Cardiac septum (tissue), 1 donor: ENCODE data around the gene JARID2. TPM values are rescaled to one million over a fixed set of nuclear protein-coding genes. Genes with fewer than 3 reads are reported as not detected.

ENCODE experiments used
- DNase-seq: peaks from one replicate; pipeline ENCODE4 v3.0.0-alpha.2; 2020; ENCODE audit warnings: low spot score
- intact Hi-C: fragments of 100-400 bp; cut with DNase I; formaldehyde crosslinking; loops from one replicate; pipeline ENCODE4 v1.14.0; 2022
- total RNA-seq: library from RNA; stranded (reverse); fragmentation: NEBNext Ultra II Directional; extraction: Animal tissue kit (Norgen Biotek cat#: 25700); gene quantifications from one replicate; pipeline ENCODE4 v1.2.1, GENCODE V29; 2021
- donor health status: DM: no; HTN: no; CAD: no.

Gene JARID2
- total RNA-seq, 1 donor from 2014 or later = 4.5 TPM

- intact Hi-C loops = no loop called here
- no peak for DNase-seq
Observed at GRCh38 chr6:15342114-15342513, 96.2 kb downstream of the JARID2 start.

- intact Hi-C loops = no loop called here
- DNase-seq = no peak
Observed at GRCh38 chr6:15343490-15344191, 97.8 kb downstream of the JARID2 start.

- intact Hi-C loops = no loop called here
- no peak for DNase-seq
Observed at GRCh38 chr6:15344192-15344519, 98.3 kb downstream of the JARID2 start.

GRCh38 chr6:15344831-15345230 is 99.0 kb downstream of the JARID2 start:
- no peak for DNase-seq
- intact Hi-C loops = no loop called here

GRCh38 chr6:15346315-15346714 is 100.4 kb downstream of the JARID2 start:
- DNase-seq = no peak
- intact Hi-C loops = no loop called here

- intact Hi-C loops = no loop called here
Observed at GRCh38 chr6:15348528-15348927, 102.7 kb downstream of the JARID2 start.

GRCh38 chr6:15349379-15349778 is 103.5 kb downstream of the JARID2 start:
- intact Hi-C loops = no loop called here
- no peak for DNase-seq

More at GRCh38 chr6:15348528-15348927, 102.7 kb downstream of the JARID2 start:
- no peak for DNase-seq

GRCh38 chr6:15350386-15351083 is 104.7 kb downstream of the JARID2 start:
- DNase-seq = no peak
- intact Hi-C loops = no loop called here

GRCh38 chr6:15351631-15352030 is 105.8 kb downstream of the JARID2 start:
- no peak for DNase-seq
- intact Hi-C loops = no loop called here

- intact Hi-C loops = no loop called here
- DNase-seq = no peak
Observed at GRCh38 chr6:15352220-15352619, 106.4 kb downstream of the JARID2 start.

- no peak for DNase-seq
- intact Hi-C loops = no loop called here
Observed at GRCh38 chr6:15352845-15353244, 107.0 kb downstream of the JARID2 start.

- intact Hi-C loops = no loop called here
- DNase-seq = no peak
Observed at GRCh38 chr6:15355683-15356099, 109.8 kb downstream of the JARID2 start.

- no peak for DNase-seq
- intact Hi-C loops = no loop called here
Observed at GRCh38 chr6:15356179-15356578, 110.3 kb downstream of the JARID2 start.

- DNase-seq = no peak
- intact Hi-C loops = no loop called here
Observed at GRCh38 chr6:15356937-15357336, 111.1 kb downstream of the JARID2 start.

GRCh38 chr6:15357782-15358181 is 111.9 kb downstream of the JARID2 start:
- intact Hi-C loops = no loop called here

GRCh38 chr6:15358579-15359327 is 112.9 kb downstream of the JARID2 start:
- intact Hi-C loops = no loop called here
- no peak for DNase-seq

More at GRCh38 chr6:15357782-15358181, 111.9 kb downstream of the JARID2 start:
- DNase-seq = no peak

- intact Hi-C loops = no loop called here
- DNase-seq = no peak
Observed at GRCh38 chr6:15359335-15359862, 113.5 kb downstream of the JARID2 start.

GRCh38 chr6:15360300-15360699 is 114.4 kb downstream of the JARID2 start:
- no peak for DNase-seq
- intact Hi-C loops = no loop called here

- no peak for DNase-seq
- intact Hi-C loops = no loop called here
Observed at GRCh38 chr6:15361197-15361596, 115.3 kb downstream of the JARID2 start.
